GM21390 (cell line): Measurements from ENCODE around the gene GNG8.

Experiments
- ATAC-seq: cut with Tn5 transposase; IDR thresholded peaks from one replicate; pipeline ENCODE4 v1.9.1; 2021; ENCODE audit not compliant: unreplicated experiment

GNG8 gene

DNA sequence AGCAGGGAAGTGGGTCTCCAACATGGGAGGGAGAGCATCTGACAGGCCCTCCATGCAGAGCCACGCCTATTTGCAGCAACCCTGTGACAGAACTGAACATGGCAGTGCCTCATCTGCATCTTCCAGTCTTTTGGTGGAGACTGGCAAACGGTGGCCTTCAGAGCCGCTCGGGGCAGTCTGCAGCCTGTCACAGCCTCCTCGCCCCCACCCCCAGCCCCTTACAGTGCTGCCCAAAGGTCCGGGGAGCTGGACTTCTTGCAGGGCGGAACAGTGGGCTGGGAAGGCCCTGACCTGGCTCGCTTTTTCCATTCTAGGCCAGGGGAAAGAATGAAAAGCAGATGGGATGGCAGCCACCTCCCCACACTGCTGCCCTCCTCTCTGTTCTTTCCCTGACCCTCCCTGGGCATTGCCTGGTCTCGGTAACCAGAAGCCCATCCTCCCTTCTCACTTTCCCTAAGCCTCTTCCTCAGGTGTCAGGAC is 32.2 kb downstream of the GNG8 start:
- ATAC-seq, result no peak

GRCh38 chr19:46603195-46603637 is 32.8 kb downstream of the GNG8 start:
- ATAC-seq, result no peak

GRCh38 chr19:46602392-46603194 is 33.4 kb downstream of the GNG8 start:
- no peak for ATAC-seq

DNA sequence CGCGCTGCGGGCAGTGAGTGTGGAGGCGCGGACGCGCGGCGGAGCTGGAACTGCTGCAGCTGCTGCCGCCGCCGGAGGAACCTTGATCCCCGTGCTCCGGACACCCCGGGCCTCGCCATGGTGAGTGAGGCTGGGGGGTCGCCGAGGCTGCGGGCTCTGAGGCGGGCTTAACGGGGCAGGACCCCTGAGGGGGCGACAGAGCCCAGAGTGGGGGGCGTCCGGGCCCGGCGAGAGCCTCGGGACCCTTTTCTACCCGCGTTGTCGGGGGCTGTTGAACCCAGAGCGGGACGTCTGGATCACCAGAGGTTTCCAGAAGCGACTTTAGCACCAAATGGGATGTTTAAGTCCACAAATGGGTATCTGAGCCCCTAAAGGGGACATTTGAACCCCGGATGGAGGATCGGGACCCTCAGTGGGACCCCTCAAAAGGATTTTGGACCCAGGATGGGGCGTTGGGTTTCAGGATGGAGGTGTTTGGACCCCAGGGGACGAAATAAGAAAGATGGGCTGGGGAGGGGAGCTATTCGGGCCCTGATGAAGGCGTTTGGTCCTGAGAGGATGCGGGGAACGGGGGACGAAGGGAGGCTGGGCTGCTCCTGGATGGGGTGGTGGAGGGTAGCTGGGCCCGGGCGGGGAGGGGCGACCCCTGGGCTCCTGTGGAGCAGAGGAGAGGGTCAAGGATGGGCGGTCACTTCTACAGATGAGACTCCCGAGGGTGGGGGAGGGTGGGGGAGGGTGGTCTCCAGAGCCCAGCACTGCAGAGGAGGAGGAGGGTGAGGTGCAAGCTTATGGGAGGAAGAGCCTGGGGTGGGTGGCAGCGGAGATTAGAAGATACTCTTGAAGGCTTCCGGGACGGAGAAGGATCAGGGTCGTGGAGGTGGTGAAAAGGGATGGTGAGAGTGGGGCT is 34.4 kb downstream of the GNG8 start, which contains the start of gene CALM3:
TSS of gene CALM3 (plus strand) at position 13 of the 907 bp plus-strand sequence. CDS start at position 118, 105 bp downstream.
- ATAC-seq, result no peak

DNA sequence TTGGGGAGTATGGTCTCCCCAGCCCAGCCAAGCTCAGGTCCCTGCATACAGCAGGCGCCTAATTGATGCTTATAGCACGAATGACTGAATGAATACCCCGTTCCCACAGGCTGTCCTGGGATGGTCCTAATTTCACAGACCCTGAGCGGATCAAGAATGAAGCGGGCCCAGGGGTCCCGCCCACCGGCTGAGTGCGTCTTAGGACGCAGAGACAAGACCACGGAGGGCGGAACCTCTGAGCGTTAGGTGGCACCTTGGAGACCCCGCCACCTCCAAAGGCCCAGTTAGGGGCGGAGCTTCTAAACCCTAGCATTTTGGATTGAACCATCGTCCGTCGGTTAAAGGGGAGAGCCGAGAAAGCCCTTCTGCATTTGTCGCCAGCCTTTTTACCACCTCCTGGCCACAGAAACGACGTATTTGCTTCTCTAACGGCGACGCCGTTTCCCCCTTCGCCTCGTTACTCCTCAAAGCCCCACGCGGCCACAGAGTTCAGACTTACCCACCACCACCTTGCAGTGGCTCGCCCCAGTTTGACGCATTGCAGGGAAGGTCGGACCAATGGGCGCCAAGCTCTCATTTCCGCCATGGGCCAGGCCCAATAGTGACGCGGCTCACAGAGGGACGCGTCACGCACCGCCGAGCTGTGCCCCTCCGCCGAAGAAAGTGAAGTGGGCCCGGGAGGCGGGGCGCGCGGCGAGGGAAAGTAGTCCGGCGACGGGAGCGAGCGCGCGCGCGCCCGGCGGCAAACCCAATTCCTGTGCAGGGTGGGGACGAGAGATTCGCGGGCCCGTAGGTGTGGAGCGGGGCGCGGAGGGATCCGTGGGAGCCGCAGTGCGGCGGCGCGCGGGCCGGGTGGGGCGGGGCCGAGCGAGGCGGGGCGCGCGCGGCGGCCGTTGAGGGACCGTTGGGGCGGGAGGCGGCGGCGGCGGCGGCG is 35.4 kb downstream of the GNG8 start:
- peak; percentile 72 for ATAC-seq

- no peak for ATAC-seq
Measured at GRCh38 chr19:46599716-46600373, 36.2 kb downstream of the GNG8 start.

DNA sequence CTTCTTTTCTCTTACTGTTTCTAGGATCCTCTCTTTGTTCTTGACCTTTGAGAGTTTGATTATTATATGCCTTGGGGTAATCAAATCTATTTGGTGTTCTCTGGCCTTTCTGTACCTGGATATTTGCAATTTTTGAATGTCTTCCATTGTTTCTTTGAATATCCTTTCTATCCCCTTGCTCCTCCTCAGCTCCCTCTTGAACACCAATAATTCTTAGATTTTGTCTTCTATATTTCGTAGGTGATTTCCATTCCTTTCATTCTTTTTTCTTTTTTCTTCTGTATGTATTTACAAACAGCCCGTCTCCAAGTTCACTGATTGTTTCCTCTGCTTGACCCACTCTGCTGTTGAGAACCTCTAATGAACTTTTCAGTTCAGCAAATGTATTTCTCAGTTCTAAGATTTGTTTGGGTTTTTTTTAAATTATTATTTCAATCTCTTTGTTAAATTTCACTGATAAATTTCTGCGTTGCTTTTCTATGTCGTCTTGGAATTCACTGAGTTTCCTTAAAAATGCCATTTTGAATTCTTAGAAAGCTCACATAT is 37.6 kb downstream of the GNG8 start:
- ATAC-seq, result no peak

- ATAC-seq, result no peak
Measured at GRCh38 chr19:46596008-46596407, 40.0 kb downstream of the GNG8 start.

- no peak for ATAC-seq
Measured at GRCh38 chr19:46591870-46592269, 44.1 kb downstream of the GNG8 start.

DNA sequence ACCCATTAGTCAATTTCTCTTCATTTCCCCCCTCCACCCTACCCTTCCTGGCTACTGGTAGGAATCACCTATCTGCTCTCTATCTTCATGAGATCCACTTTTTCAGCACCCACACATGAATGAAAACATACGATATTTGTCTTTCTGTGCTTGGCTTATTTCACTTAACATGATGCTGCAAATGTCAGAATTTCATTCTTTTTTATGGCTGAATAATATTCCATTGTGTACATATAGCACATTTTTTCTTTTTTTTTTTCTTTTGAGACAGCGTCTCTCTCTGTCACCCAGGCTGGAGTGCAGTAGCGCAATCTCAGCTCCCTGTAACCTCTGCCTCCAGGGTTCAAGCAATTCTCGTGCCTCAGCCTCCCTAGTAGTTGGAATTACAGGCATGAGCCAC is 44.7 kb downstream of the GNG8 start:
- ATAC-seq, result no peak

DNA sequence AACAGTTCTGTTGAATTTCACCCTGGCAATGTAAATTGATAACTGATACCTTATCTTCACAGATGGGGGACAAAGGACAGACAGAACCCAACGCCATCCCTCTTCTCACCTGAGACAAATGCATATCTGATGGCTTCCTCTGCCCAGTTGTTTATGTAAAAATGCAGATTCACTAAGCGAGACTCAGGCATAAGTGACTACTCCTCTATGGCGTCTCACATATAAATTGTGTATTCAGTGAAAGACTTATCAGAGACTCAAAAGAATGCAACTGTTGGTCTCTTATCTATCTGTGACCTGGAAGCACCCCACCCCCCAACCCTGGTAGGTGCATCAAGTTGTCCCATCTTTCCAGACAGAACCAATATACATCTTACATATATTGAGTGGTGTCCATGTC is 48.1 kb downstream of the GNG8 start:
- ATAC-seq, result no peak

GRCh38 chr19:46586294-46586693 is 49.7 kb downstream of the GNG8 start:
- no peak for ATAC-seq

DNA sequence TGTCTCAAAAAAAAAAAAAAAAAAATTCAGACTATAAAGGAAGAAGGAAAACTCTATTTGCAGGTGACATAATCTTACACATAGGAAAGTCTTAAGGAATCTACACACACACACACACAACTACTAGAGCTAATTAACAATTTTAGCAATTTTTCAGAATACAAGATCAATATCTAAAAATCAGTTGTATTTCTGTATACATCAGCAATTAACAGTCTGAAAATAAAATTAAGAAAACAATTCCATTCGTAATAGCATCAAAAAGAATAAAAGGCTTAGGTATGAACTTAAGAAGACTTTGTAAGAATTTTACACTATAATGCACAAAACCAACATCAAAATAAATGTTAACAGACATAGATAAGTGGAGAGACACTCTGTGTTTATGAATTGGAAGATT is 50.5 kb downstream of the GNG8 start:
- no peak for ATAC-seq
